ENCODE measurements around the gene CCDC177.

Gene CCDC177

GRCh38 chr14:69574263-69574953, at the start of gene CCDC177:
TSS of gene CCDC177 (minus strand) at chr14:69574871. CDS start at chr14:69573622, 1,249 bp downstream.
- DNase-seq, result peak; percentile 68

- DNase-seq, result no peak
Measured at GRCh38 chr14:69624136-69624535, 49.5 kb upstream of the CCDC177 start.

GRCh38 chr14:69620981-69621380, 46.3 kb upstream of the CCDC177 start:
- no peak for DNase-seq

GRCh38 chr14:69620211-69620611, 45.5 kb upstream of the CCDC177 start:
- DNase-seq, result peak; percentile 22

GRCh38 chr14:69619012-69619411, 44.3 kb upstream of the CCDC177 start:
- no peak for DNase-seq

GRCh38 chr14:69617796-69618195, 43.1 kb upstream of the CCDC177 start:
- DNase-seq, result no peak

- no peak for DNase-seq
Measured at GRCh38 chr14:69616408-69616773, 41.7 kb upstream of the CCDC177 start.

GRCh38 chr14:69615496-69616407, 41.1 kb upstream of the CCDC177 start:
- DNase-seq, result peak; percentile 28

GRCh38 chr14:69615121-69615495, 40.4 kb upstream of the CCDC177 start:
- no peak for DNase-seq

- no peak for DNase-seq
Measured at GRCh38 chr14:69614592-69614991, 39.9 kb upstream of the CCDC177 start.

- no peak for DNase-seq
Measured at GRCh38 chr14:69613312-69614073, 38.8 kb upstream of the CCDC177 start.

GRCh38 chr14:69612783-69613130, 38.1 kb upstream of the CCDC177 start:
- no peak for DNase-seq

- DNase-seq, result peak; percentile 42
Measured at GRCh38 chr14:69612014-69612782, 37.5 kb upstream of the CCDC177 start.

- peak; percentile 90 for DNase-seq
Measured at GRCh38 chr14:69611172-69612013, 36.7 kb upstream of the CCDC177 start, which contains the start of gene SUSD6. TSS of gene SUSD6 (plus strand) at chr14:69611596. CDS start at chr14:69658593, 46,997 bp downstream.

- DNase-seq, result no peak
Measured at GRCh38 chr14:69610874-69611171, 36.2 kb upstream of the CCDC177 start.

GRCh38 chr14:69610020-69610873, 35.6 kb upstream of the CCDC177 start:
- DNase-seq, result no peak

- DNase-seq, result no peak
Measured at GRCh38 chr14:69606258-69607184, 31.9 kb upstream of the CCDC177 start.

- no peak for DNase-seq
Measured at GRCh38 chr14:69605738-69606137, 31.1 kb upstream of the CCDC177 start.

GRCh38 chr14:69600304-69600891, 25.7 kb upstream of the CCDC177 start:
- DNase-seq, result no peak
